Liver (tissue), 9 donors: ENCODE measurements around the gene ZNF805. TPM values are rescaled to one million over a fixed set of nuclear protein-coding genes. Genes with fewer than 3 reads are reported as not detected.

Experiments
- DNase-seq: peaks from one replicate; pipeline ENCODE4 v3.0.0-alpha.2; 2017; ENCODE audit warnings: low spot score
- H3K27ac ChIP-seq, 2 donors: one replicate each; pipeline ENCODE4 v1.7.0; 2013; ENCODE audit warnings: inconsistent platforms in 2 of 2, low read length in 2 of 2, control low read depth in 1 of 2, low read depth in 1 of 2, mild to moderate bottlenecking in 1 of 2
- H3K27me3 ChIP-seq, 4 donors: one replicate each; pipeline versions ENCODE4 v1.6.1 to v1.7.0; 2013; ENCODE audit warnings: low read length in 3 of 4, inconsistent platforms in 1 of 4, mild to moderate bottlenecking in 1 of 4, moderate library complexity in 1 of 4; ENCODE audit not compliant: control insufficient read depth in 4 of 4, insufficient read depth in 4 of 4
- H3K36me3 ChIP-seq, 4 donors: one replicate each; pipeline versions ENCODE4 v1.6.1 to v1.7.0; 2013; ENCODE audit warnings: low read length in 3 of 4, mild to moderate bottlenecking in 3 of 4, low read depth in 1 of 4, moderate library complexity in 1 of 4; ENCODE audit not compliant: control insufficient read depth in 4 of 4, insufficient read depth in 3 of 4
- H3K4me1 ChIP-seq, 4 donors: one replicate each; pipeline versions ENCODE4 v1.6.1 to v1.7.0; 2013; ENCODE audit warnings: low read length in 3 of 4, mild to moderate bottlenecking in 3 of 4, moderate library complexity in 1 of 4; ENCODE audit not compliant: control insufficient read depth in 4 of 4, insufficient read depth in 4 of 4
- H3K4me3 ChIP-seq, 3 donors: one replicate each; pipeline versions ENCODE4 v1.6.1 to v1.7.0; 2013; ENCODE audit warnings: low read length in 3 of 3, control low read depth in 1 of 3, low read depth in 1 of 3, mild to moderate bottlenecking in 1 of 3
- H3K9ac ChIP-seq, 2 donors: one replicate each; pipeline ENCODE4 v1.7.0; 2013; ENCODE audit warnings: low read length in 2 of 2, mild to moderate bottlenecking in 2 of 2, moderate library complexity in 2 of 2, control low read depth in 1 of 2, low read depth in 1 of 2
- H3K9me3 ChIP-seq, 4 donors: one replicate each; pipeline versions ENCODE4 v1.6.1 to v1.7.0; 2013; ENCODE audit warnings: low read length in 3 of 4; ENCODE audit not compliant: control insufficient read depth in 4 of 4
- EGR1 ChIP-seq, 2 donors: IDR thresholded peaks; 2 replicates each; pipeline ENCODE4 v1.6.1; 2016 to 2018; ENCODE audit warnings: antibody characterized with exemption in 2 of 2, low read depth in 2 of 2
- FOXA1 ChIP-seq: IDR thresholded peaks from 2 replicates; pipeline ENCODE4 v1.6.1; 2016; ENCODE audit warnings: antibody characterized with exemption
- FOXA2 ChIP-seq: IDR thresholded peaks from 2 replicates; pipeline ENCODE4 v1.6.1; 2016; ENCODE audit warnings: antibody characterized with exemption
- GABPA ChIP-seq, 2 donors: IDR thresholded peaks in 1 of 2; conservative IDR thresholded peaks in 1 of 2; 2 replicates each; pipeline ENCODE4 v1.6.1; 2016; ENCODE audit warnings: antibody characterized with exemption in 2 of 2, mild to moderate bottlenecking in 1 of 2, moderate library complexity in 1 of 2
- HNF4A ChIP-seq, 2 donors: conservative IDR thresholded peaks; 2 replicates each; pipeline ENCODE4 v1.6.1; 2016; ENCODE audit warnings: antibody characterized with exemption in 2 of 2, mild to moderate bottlenecking in 2 of 2
- HNF4G ChIP-seq: IDR thresholded peaks from 2 replicates; pipeline ENCODE4 v1.6.1; 2016; ENCODE audit warnings: antibody characterized with exemption
- JUND ChIP-seq, 2 donors: IDR thresholded peaks; 2 replicates each; pipeline ENCODE4 v1.6.1; 2016; ENCODE audit warnings: antibody characterized with exemption in 2 of 2
- MAX ChIP-seq: IDR thresholded peaks from 2 replicates; pipeline ENCODE4 v1.6.1; 2016; ENCODE audit warnings: antibody characterized with exemption
- NR2F2 ChIP-seq: IDR thresholded peaks from 2 replicates; pipeline ENCODE4 v1.6.1; 2016; ENCODE audit warnings: antibody characterized with exemption
- RAD21 ChIP-seq, 2 donors: IDR thresholded peaks; 2 replicates each; pipeline ENCODE4 v1.6.1; 2016; ENCODE audit warnings: antibody characterized with exemption in 2 of 2, mild to moderate bottlenecking in 2 of 2
- REST ChIP-seq: IDR thresholded peaks from 2 replicates; pipeline ENCODE4 v1.6.1; 2016; ENCODE audit warnings: antibody characterized with exemption, mild to moderate bottlenecking
- RXRA ChIP-seq, 2 donors: IDR thresholded peaks; 2 replicates each; pipeline ENCODE4 v1.6.1; 2017 to 2018; ENCODE audit warnings: antibody characterized with exemption in 2 of 2, mild to moderate bottlenecking in 1 of 2
- SP1 ChIP-seq: IDR thresholded peaks from 2 replicates; pipeline ENCODE4 v1.6.1; 2018; ENCODE audit warnings: antibody characterized with exemption, mild to moderate bottlenecking
- TAF1 ChIP-seq: conservative IDR thresholded peaks from 2 replicates; pipeline ENCODE4 v1.6.1; 2016; ENCODE audit warnings: antibody characterized with exemption, mild to moderate bottlenecking
- YY1 ChIP-seq: IDR thresholded peaks from 2 replicates; pipeline ENCODE4 v1.6.1; 2016; ENCODE audit warnings: antibody characterized with exemption, mild to moderate bottlenecking
- WGBS: extraction: QIAGEN DNeasy Blood & Tissue Kit; methylation state at CpG from one replicate; pipeline ENCODE4 v1.1.7; 2013; 5-methylcytosine and 5-hydroxymethylcytosine counted together
- polyA plus RNA-seq, 2 donors: library from polyadenylated mRNA; stranded (reverse) in 1 of 2; unstranded in 1 of 2; fragments of 200-250 nt in 1 of 2; fragments of >200 nt in 1 of 2; fragmentation: Nextera tagmentation in 1 of 2; extraction: Ambion mirVana in 1 of 2; gene quantifications; one replicate each; pipeline versions ENCODE4 v1.2.1 to v1.2.3, GENCODE V29; 2013 to 2015
- total RNA-seq, 2 donors: library from RNA; depleted of rRNA; stranded (reverse); fragments of >200 nt; gene quantifications; one replicate each; pipeline ENCODE4 v1.2.3, GENCODE V29; 2014
- TF ChIP-seq, protein P1 (sequence below): fragments of 150-350 bp; IDR thresholded peaks from 2 replicates; pipeline ENCODE4 v1.5.1; 2017; ENCODE audit warnings: improper control_type of control experiment, low read depth, low read length; ENCODE audit not compliant: missing input control
- TF ChIP-seq, protein P2 (sequence below): IDR thresholded peaks from 2 replicates; pipeline ENCODE4 v1.6.1; 2016; ENCODE audit warnings: antibody characterized with exemption
- donor health status: healthy.
- donor health status: healthy.
- donor health status: healthy.
- donor health status: healthy.
- donor health status: healthy.

ZNF805 gene
- total and polyA plus RNA-seq, 4 donors: 0.75 to 13.9 (median 7.1) TPM

- Histone ChIP-seq H3K27ac (peak overlapping the region; percentile 79 to 92), H3K4me3 (peak overlapping the region; percentile 72 to 99 (median 91)), H3K27me3 (no peaks in the 10 kb centered on the region), H3K4me1 (peaks cover 2 to 17% (median 15%) of the 10 kb centered on the region in 4 donors), H3K36me3 (peaks cover 0 to 12% (median 6%) of the 10 kb centered on the region in 4 donors), H3K9ac (peak overlapping the region; percentile 71 to 74), H3K9me3 (no peaks in the 10 kb centered on the region)
- WGBS: 30% methylated on average over 12 of the region's 12 CpGs
- TF ChIP-seq, protein P1, sequence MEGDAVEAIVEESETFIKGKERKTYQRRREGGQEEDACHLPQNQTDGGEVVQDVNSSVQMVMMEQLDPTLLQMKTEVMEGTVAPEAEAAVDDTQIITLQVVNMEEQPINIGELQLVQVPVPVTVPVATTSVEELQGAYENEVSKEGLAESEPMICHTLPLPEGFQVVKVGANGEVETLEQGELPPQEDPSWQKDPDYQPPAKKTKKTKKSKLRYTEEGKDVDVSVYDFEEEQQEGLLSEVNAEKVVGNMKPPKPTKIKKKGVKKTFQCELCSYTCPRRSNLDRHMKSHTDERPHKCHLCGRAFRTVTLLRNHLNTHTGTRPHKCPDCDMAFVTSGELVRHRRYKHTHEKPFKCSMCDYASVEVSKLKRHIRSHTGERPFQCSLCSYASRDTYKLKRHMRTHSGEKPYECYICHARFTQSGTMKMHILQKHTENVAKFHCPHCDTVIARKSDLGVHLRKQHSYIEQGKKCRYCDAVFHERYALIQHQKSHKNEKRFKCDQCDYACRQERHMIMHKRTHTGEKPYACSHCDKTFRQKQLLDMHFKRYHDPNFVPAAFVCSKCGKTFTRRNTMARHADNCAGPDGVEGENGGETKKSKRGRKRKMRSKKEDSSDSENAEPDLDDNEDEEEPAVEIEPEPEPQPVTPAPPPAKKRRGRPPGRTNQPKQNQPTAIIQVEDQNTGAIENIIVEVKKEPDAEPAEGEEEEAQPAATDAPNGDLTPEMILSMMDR: no peak
- TF ChIP-seq HNF4A (conservative IDR thresholded peaks at IDR 0.05): peak in 1 of 2 donors; percentile 55
- no peak for DNase-seq
These were observed 486 bp upstream of the ZNF805 start for GRCh38 chr19:57239982-57240310.

DNA sequence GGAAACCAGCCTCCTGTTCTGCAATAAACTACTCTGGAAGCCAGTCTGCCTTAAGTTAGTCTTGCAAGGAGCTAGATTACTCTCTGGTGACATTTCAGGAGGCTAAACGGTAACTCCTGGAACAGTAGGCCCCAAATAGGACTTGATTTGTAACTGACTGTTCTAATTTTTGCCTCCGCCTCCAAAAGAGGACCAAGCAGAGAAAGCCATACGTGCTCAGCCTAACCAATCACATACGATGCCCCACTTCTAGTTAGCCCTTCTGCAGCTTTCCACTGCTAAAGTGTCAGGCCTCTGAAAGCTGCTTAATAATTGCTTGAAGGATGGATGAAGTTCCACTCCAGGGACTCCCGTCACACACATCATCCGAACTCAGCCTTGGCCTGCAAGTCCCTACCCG, 744 bp downstream of the ZNF805 start:
- no peak for DNase-seq
- Histone ChIP-seq H3K36me3 (peaks cover 4 to 21% (median 14%) of the 10 kb centered on the region in 4 donors), H3K27ac (peak overlapping the region; percentile 79 to 92), H3K27me3 (no peaks in the 10 kb centered on the region), H3K4me3 (peak overlapping the region; percentile 72 to 99 (median 91)), H3K9ac (peak overlapping the region; percentile 81 to 93), H3K9me3 (no peaks in the 10 kb centered on the region), H3K4me1 (peaks cover 2 to 17% (median 15%) of the 10 kb centered on the region in 4 donors)
- TF ChIP-seq REST: no peak
- no peak for TF ChIP-seq FOXA1
- TF ChIP-seq JUND (IDR thresholded peaks at IDR 0.05): no peak
- no peak for TF ChIP-seq RXRA (IDR thresholded peaks at IDR 0.05)
- TF ChIP-seq, protein P2, sequence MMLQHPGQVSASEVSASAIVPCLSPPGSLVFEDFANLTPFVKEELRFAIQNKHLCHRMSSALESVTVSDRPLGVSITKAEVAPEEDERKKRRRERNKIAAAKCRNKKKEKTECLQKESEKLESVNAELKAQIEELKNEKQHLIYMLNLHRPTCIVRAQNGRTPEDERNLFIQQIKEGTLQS: no peak
- TF ChIP-seq MAX: no peak
- WGBS: 22% methylated on average over 7 of the region's 7 CpGs

GRCh38 chr19:57242821-57243220, 2.4 kb downstream of the ZNF805 start:
- H3K36me3 ChIP-seq: peaks cover 4 to 35% (median 22%) of the 10 kb centered on the region in 4 donors
- DNase-seq: no peak
- no peak overlapping the region for H3K9ac ChIP-seq
- no peaks in the 10 kb centered on the region for H3K27me3 ChIP-seq
- 95% methylated on average over 5 of the region's 5 CpGs for WGBS
- H3K27ac ChIP-seq: no peak overlapping the region
- H3K9me3 ChIP-seq: no peaks in the 10 kb centered on the region
- no peak overlapping the region for H3K4me3 ChIP-seq
- peaks cover 2 to 17% (median 15%) of the 10 kb centered on the region in 4 donors for H3K4me1 ChIP-seq
- TF ChIP-seq EGR1 (IDR thresholded peaks at IDR 0.05; ENCODE audit: low read depth in 2 of 2): no peak
- no peak for TF ChIP-seq HNF4G
- no peak for TF ChIP-seq FOXA2
- no peak for TF ChIP-seq SP1
- TF ChIP-seq RAD21 (IDR thresholded peaks at IDR 0.05): no peak
- no peak for TF ChIP-seq HNF4A (conservative IDR thresholded peaks at IDR 0.05)
- no peak for TF ChIP-seq MAX
- no peak for TF ChIP-seq TAF1
- TF ChIP-seq, protein P2: no peak
- no peak for TF ChIP-seq YY1
- no peak for TF ChIP-seq JUND (IDR thresholded peaks at IDR 0.05)
- no peak for TF ChIP-seq GABPA (IDR thresholded peaks at IDR 0.05 in 1 of 2, conservative IDR thresholded peaks at IDR 0.05 in 1 of 2)
- TF ChIP-seq, protein P1: no peak
- no peak for TF ChIP-seq RXRA (IDR thresholded peaks at IDR 0.05)
- TF ChIP-seq NR2F2: no peak
